GM12878 (cell line): Measurements from ENCODE around the gene HMCES. TPM values are rescaled to one million over a fixed set of nuclear protein-coding genes. Genes with fewer than 3 reads are reported as not detected.

ENCODE experiments used
- ATAC-seq: fragments of 200-7000 bp; cut with Tn5 transposase; 3 replicates; pipeline ENCODE4 v1.9.1; 2020; ENCODE audit warnings: mild to moderate bottlenecking, moderate library complexity
- BruUV-seq: library from RNA; stranded (reverse); fragments of 400-500 nt; replicated peaks from 2 replicates; lab custom pipeline; 2021; lab: Mats Ljungman, UMichigan
- CTCF ChIA-PET: fragments of 300-600 bp; sonication (Branson Sonifier 250); formaldehyde crosslinking; extraction: SDS; loops from one replicate; lab custom pipeline; 2021; ENCODE audit warnings: inconsistent platforms; lab: Yijun Ruan, JAX
- POLR2A ChIA-PET: fragments of 350-600 bp; formaldehyde crosslinking; extraction: SDS; loops from one replicate; lab custom pipeline; 2021; ENCODE audit warnings: inconsistent platforms; lab: Charles Lee
- RAD21 ChIA-PET: fragments of 300-600 bp; sonication (Branson Sonifier 250); formaldehyde crosslinking; loops from one replicate; lab custom pipeline; 2023; ENCODE audit warnings: antibody characterized with exemption; ENCODE audit not compliant: unreplicated experiment; lab: Charles Lee
- SMC1A ChIA-PET: fragments of 300-600 bp; sonication (Branson Sonifier 250); formaldehyde crosslinking; loops from one replicate; lab custom pipeline; 2023; ENCODE audit not compliant: unreplicated experiment, uncharacterized antibody; lab: Charles Lee
- DNase-seq: peaks from one replicate; pipeline ENCODE4 v3.0.0-alpha.2; 2011; ENCODE audit warnings: low read depth, low spot score
- FAIRE-seq: peaks from 3 replicates; lab custom pipeline; 2011; peaks lifted over from hg19 to GRCh38; lab: Jason Lieb, UNC
- H2AFZ ChIP-seq: 2 replicates; pipeline ENCODE4 v1.6.0; 2011; ENCODE audit warnings: low read depth, low read length, control low read depth; ENCODE audit not compliant: control insufficient read depth
- H3K27ac ChIP-seq: 2 replicates; pipeline ENCODE4 v1.5.1; 2011; ENCODE audit warnings: control low read depth; ENCODE audit not compliant: control insufficient read depth, insufficient read depth
- H3K27me3 ChIP-seq, 2 experiments: replicated peaks in 1 of 2; 2 replicates each; pipeline versions ENCODE4 v1.6.0 to v1.6.1; 2011; ENCODE audit warnings: low read length in 1 of 2; ENCODE audit not compliant: control insufficient read depth in 2 of 2, insufficient read depth in 2 of 2
- H3K36me3 ChIP-seq, 2 experiments: 2 replicates each; pipeline ENCODE4 v1.5.1; 2011; ENCODE audit warnings: low read length in 1 of 2; ENCODE audit not compliant: control insufficient read depth in 2 of 2, insufficient read depth in 2 of 2
- H3K4me1 ChIP-seq: 2 replicates; pipeline ENCODE4 v1.6.1; 2011; ENCODE audit warnings: mild to moderate bottlenecking, low read length, moderate library complexity, mixed read lengths; ENCODE audit not compliant: control insufficient read depth, insufficient read depth
- H3K4me2 ChIP-seq: 2 replicates; pipeline ENCODE4 v1.6.0; 2011; ENCODE audit warnings: control low read depth; ENCODE audit not compliant: control insufficient read depth, insufficient read depth
- H3K4me3 ChIP-seq: fragments of 200-600 bp; sonication (generic); 2 replicates; pipeline ENCODE4 v1.5.1; 2016
- H3K79me2 ChIP-seq: 2 replicates; pipeline ENCODE4 v1.6.0; 2011; ENCODE audit warnings: low read length; ENCODE audit not compliant: control insufficient read depth, insufficient read depth
- H3K9ac ChIP-seq: 2 replicates; pipeline ENCODE4 v1.8.0; 2011; ENCODE audit warnings: low read length, control low read depth, mixed read lengths; ENCODE audit not compliant: control insufficient read depth, insufficient read depth
- H3K9me3 ChIP-seq: replicated peaks from 3 replicates; pipeline ENCODE4 v1.5.1; 2011; ENCODE audit warnings: mild to moderate bottlenecking, low read length; ENCODE audit not compliant: control insufficient read depth, insufficient read depth
- H4K20me1 ChIP-seq: 2 replicates; pipeline ENCODE4 v1.6.0; 2011; ENCODE audit not compliant: control insufficient read depth, insufficient read depth
- NFIC ChIP-seq: IDR thresholded peaks from 2 replicates; pipeline ENCODE4 v1.6.1; 2012; ENCODE audit warnings: low read depth, mild to moderate bottlenecking, inconsistent platforms, low read length, moderate library complexity
- RELA ChIP-seq: fragments of 450-650 bp; IDR thresholded peaks from 2 replicates; pipeline ENCODE4 v1.8.0; 2014; ENCODE audit warnings: borderline replicate concordance; ENCODE audit not compliant: partially characterized antibody
- SMAD1 ChIP-seq: fragments of 450-650 bp; IDR thresholded peaks from 2 replicates; pipeline ENCODE4 v1.6.1; 2018; ENCODE audit warnings: mild to moderate bottlenecking, low read depth; ENCODE audit not compliant: partially characterized antibody
- SMC3 ChIP-seq: IDR thresholded peaks from 2 replicates; pipeline ENCODE4 v1.6.1; 2011; ENCODE audit warnings: low read length, improper control_type of control experiment, borderline replicate concordance
- TCF12 ChIP-seq: IDR thresholded peaks from 2 replicates; pipeline ENCODE4 v1.6.1; 2011; ENCODE audit warnings: low read depth, mild to moderate bottlenecking, low read length
- ZBTB40 ChIP-seq: fragments of 450-650 bp; IDR thresholded peaks from 2 replicates; pipeline ENCODE4 v1.6.1; 2016; ENCODE audit warnings: mild to moderate bottlenecking, moderate library complexity, borderline replicate concordance
- ZNF384 ChIP-seq: IDR thresholded peaks from 2 replicates; pipeline ENCODE4 v1.6.1; 2012; ENCODE audit warnings: low read depth, mild to moderate bottlenecking, low read length, improper control_type of control experiment, borderline replicate concordance
- WGBS: methylation state at CpG from one replicate; pipeline ENCODE4 v1.1.6; 2016; ENCODE audit warnings: low lambda C conversion rate; ENCODE audit not compliant: insufficient replicate concordance, insufficient coverage; ENCODE audit errors: missing lambda C conversion rate; 5-methylcytosine and 5-hydroxymethylcytosine counted together
- in situ Hi-C: fragments of 300-500 bp; cut with MboI; formaldehyde crosslinking; loops from 9 replicates; pipeline ENCODE4 v1.14.3; 2018; ENCODE audit warnings: mixed read lengths
- intact Hi-C: fragments of 100-400 bp; cut with micrococcal nuclease; formaldehyde crosslinking; loops from one replicate; pipeline ENCODE4 v1.14.2; 2022; ENCODE audit not compliant: unreplicated experiment
- polyA plus RNA-seq, 11 experiments: library from polyadenylated mRNA; depleted of rRNA in 4 of 11; unstranded in 6 of 11; stranded (reverse) in 5 of 11; fragments of >200 nt; fragmentation: Nextera tagmentation in 4 of 11; fragmentation: Illumina TruSeq in 1 of 11; extraction: Ambion mirVana in 4 of 11; extraction: Trizol in 1 of 11; gene quantifications; 1 replicate in 1 of 11; 2 replicates in 10 of 11; pipeline versions ENCODE4 v1.2.1 to v1.2.3, GENCODE V29; 2011 to 2016; ENCODE audit warnings: inconsistent platforms in 2 of 11, missing spikeins in 2 of 11, low read depth in 1 of 11
- total RNA-seq, 4 experiments: library from RNA; depleted of rRNA in 3 of 4; stranded (reverse); fragments of >200 nt in 3 of 4; fragmentation: Illumina TruSeq in 1 of 4; extraction: Trizol in 1 of 4; gene quantifications; 2 replicates each; pipeline versions ENCODE4 v1.2.1 to v1.2.3, GENCODE V29; 2013 to 2021

Gene HMCES
- total and polyA plus RNA-seq, 10 of the 15 experiments (the other 5 are each of a cell fraction or from before 2014, with no cell fraction given), result 12.4 to 49.8 (median 27.0) TPM

- TF ChIP-seq ZBTB40 (no peak), RELA (no peak), NFIC (no peak), ZNF384 (no peak), SMAD1 (no peak)
These were observed 38.5 kb downstream of the HMCES start (continued) for GRCh38 chr3:129317014-129317771.

GRCh38 chr3:129317848-129318247 lies 39.2 kb downstream of the HMCES start:
- POLR2A ChIA-PET, result interaction anchor here (1.1 kb wide), 1 partner anchor 123 kb away, joined by 4 read pairs; the partner anchor contains the start of gene IFT122
- in situ Hi-C loops, result no loop called here

More at GRCh38 chr3:129317848-129318247, 39.2 kb downstream of the HMCES start:
- H3K4me1 ChIP-seq, result peaks cover 16% of the 10 kb centered on the region
- FAIRE-seq (no peak), ATAC-seq (no peak), DNase-seq (no peak)
- WGBS, result 44% methylated on average over 5 of the region's 5 CpGs
- no peaks in the 10 kb centered on the region for H3K36me3 ChIP-seq
- no peak overlapping the region for H3K4me3 ChIP-seq
- no TSS peak for BruUV-seq
- TF ChIP-seq TCF12, result peak; percentile 37; the same call in 1 of the 2 replicates
- no peak for TF ChIP-seq SMC3
- H3K9ac ChIP-seq, result no peak overlapping the region
- intact Hi-C loops, result loop anchor here (5.0 kb wide), 1 partner anchor 136 kb away; the partner anchor contains the start of gene CNBP
- H3K4me2 ChIP-seq, result peak overlapping the region; percentile 11; the same call in 1 of the 2 replicates
- peaks cover 0 to 3% of the 10 kb centered on the region in 2 experiments; a peak in 2 of 4 replicates for H3K27me3 ChIP-seq
- H4K20me1 ChIP-seq, result no peaks in the 10 kb centered on the region
- ChIA-PET RAD21 (interaction anchor here (3.9 kb wide), 1 partner anchor 67 kb away, joined by 31 read pairs; the partner anchor contains the start of gene COPG1), SMC1A (no interaction called here), CTCF (interaction anchor here (1.0 to 1.7 kb wide), 4 partner anchors 52 to 95 kb away, joined by 3 read pairs; partner anchors contain the start of gene COPG1)
- H2AFZ ChIP-seq, result no peak overlapping the region
- no peaks in the 10 kb centered on the region for H3K9me3 ChIP-seq
- H3K79me2 ChIP-seq, result no peaks in the 10 kb centered on the region; the same call in 1 of the 2 replicates
- H3K27ac ChIP-seq, result no peak overlapping the region
